HG03280 (cell line): ENCODE measurements around the gene YPEL2.
"Not testable (repeated sequence)": the region's sequence is repeated elsewhere in the genome, so short reads cannot be mapped to it uniquely, and the experiment has no call there.

ENCODE experiments used
- ATAC-seq: cut with Tn5 transposase; IDR thresholded peaks from one replicate; pipeline ENCODE4 v1.9.1; 2021; ENCODE audit warnings: mild to moderate bottlenecking, moderate library complexity; ENCODE audit not compliant: unreplicated experiment

The YPEL2 gene

DNA sequence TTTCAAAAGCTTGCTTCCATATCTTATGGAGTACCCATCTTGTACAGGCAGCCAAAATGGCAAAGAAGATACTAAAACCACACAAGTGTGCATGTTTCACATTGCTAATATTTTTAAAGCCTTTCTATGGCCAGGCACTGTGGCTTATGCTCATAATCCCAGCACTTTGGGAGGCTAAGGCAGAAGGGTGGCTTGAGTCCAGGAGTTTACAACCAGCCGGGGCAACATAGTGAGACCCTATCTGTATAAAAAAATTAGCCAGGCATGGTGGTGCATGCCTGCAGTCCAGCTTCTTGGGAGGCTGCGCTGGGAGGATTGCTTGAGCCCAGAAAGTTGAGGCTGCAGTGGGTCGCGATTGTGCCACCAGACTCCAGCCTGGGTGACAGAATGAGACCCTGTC lies 71.3 kb downstream of the YPEL2 start:
- ATAC-seq: no peak

- no peak for ATAC-seq
Observed at GRCh38 chr17:59404471-59404870, 73.0 kb downstream of the YPEL2 start.

DNA sequence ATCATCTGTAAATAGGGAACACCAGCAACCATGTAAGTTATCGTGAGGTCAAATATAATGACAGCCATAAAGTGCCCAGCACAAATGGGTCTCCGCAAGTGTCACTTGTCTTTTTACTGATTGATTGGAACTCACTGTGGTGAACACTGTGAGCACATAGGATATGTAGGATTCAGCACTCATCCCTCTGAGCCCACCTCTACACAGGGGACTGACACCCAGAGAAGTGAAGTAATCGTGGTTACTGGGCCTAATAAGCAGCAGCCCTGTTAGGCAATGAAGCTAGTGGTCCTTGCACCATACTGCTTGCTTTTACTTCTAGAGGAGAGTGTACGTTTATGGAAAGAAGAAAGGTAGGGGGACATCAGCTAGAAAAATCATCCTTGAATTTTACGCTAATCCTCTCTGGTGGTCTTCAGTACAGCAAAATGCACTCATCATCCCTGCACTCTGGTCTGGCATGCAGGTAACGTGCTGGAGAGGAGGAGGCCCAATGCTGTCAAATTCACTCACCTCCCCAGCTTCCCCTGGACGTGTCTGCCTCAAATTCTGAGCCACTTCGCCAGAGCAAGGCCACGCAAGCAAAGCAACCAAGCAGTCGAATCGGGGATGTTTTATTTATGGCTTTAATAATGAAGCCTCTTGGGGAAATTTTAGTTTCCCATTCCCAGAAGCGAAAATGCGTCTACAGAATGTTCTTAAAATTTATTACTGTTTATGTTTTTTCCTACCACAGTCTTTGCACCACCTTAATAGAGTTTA lies 74.7 kb downstream of the YPEL2 start:
- no peak for ATAC-seq

GRCh38 chr17:59406808-59407381 lies 75.4 kb downstream of the YPEL2 start:
- ATAC-seq: no peak

DNA sequence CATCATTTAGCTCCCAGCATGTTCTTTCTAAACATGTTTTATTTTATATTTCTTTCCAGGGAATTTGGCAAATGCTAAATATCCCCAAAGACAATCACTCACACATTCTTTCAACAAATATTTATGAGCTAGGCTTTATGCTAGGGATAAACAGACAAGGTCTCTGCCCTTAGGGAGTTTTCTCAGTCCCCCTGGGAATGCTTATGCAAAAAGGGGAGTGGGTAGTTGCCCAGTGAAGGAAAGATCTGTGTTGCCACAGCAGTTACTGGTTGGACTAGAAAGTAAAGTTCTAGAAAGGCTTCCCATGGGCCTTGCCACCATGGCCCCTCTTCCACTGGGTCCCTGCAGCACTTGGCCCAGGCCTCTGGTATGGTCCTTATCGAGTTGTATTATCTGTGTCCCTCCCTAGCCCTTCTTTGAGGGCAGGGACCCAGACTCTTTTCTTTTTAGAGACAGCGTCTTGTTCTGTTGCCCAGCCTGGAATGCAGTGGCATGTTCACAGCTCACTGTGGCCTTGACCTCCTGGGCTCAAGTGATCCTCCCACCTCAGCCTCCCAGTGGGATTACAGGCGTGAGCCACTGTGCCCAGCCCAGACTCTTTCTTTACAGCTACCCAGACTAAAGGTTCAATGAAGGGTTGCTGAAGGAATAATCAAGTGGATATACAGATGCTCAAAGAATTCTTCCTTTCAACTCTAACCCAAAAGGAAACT lies 78.0 kb downstream of the YPEL2 start:
- ATAC-seq: no peak

DNA sequence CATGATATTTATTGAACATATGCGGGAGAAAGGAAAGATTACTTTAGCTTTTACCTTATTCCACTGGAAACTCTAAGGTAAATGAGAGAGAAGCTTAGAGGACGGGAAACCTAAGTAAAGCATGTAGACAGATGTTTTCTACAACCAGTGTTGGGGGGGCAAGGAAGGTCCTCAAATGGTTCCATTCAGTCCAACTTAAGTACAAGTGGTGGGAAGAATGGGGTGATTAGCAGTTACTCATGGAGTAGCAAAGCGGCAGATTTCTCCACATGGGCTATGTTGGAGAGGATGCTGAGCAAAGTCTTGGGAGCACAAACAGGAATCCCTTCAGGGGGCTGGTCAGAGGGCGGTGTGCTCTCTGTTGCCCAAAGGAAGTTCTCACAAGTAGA lies 78.6 kb downstream of the YPEL2 start:
- no peak for ATAC-seq

GRCh38 chr17:59412431-59412830 lies 81.0 kb downstream of the YPEL2 start:
- ATAC-seq: not testable (repeated sequence)

DNA sequence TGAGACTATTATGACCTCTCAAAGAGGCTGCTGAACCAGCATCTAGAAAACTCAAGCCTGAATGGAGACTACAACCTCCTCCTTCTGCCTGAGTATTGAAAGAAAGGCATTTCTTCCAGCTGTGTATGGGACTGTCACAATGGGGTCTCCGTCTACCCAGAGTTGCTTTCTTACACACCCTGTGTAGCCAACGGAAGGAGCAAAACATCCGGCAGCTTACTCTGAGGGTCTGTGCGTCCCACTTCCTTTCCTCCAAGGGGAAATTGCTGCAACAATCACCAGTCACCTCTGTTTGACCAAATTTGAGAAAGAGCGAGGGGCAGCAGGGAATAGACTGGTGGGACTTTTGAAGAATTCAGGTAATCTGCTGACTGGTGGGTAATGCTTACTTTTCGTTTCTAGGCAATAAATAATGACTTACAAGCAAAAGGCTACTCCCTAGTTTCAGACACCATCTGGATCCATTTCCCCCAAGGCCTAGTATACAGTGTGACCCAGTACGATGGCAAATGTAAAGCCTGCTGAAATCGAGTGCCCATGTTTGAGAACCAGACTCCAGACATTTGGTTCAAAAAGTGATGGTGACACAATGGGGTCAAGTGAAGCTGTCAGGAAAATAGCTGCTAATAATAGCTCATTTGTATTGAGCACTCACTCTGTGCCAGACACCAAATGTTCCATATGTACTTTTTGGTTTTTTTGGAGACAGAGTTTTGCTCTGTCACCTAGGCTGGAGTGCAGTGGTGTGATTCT lies 81.7 kb downstream of the YPEL2 start:
- no peak for ATAC-seq

GRCh38 chr17:59415397-59415796 lies 83.9 kb downstream of the YPEL2 start:
- no peak for ATAC-seq

DNA sequence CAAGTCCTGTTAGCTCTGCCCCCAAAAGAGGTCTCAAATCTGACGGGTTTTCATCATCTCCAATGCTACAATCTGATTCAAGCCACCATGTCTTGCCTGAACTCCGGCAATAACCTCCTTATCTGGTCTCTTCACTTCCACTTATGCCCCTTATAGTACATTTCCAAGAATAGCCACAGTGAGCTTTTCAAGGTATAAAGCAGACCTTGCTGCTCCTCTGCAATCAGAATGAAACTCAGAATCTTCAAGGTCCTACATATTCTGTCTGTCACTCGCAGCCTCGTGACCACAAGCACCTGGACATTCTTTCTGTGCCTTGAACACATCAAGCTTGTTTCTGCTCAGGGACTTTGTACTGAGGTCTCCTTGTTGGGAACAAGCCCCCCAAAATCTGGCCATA lies 84.7 kb downstream of the YPEL2 start:
- ATAC-seq: no peak

DNA sequence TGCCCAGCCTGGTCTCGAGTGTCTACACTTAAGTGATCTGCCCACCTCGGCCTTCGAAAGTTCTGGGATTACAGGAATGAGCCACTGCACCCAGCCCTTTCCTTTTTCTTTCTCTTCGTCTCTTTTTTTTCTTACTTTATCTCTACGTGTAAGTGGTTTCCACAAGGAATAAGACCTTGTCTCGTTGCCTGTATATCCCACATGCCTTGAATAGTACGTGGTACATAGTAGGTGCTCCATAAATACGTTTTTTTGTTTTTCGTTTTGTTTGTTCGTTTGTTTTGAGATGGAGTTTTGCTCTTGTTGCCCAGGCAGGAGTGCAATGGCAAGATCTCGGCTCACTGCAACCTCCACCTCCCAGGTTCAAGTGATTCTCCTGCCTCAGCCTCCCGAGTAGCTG lies 86.0 kb downstream of the YPEL2 start:
- no peak for ATAC-seq

DNA sequence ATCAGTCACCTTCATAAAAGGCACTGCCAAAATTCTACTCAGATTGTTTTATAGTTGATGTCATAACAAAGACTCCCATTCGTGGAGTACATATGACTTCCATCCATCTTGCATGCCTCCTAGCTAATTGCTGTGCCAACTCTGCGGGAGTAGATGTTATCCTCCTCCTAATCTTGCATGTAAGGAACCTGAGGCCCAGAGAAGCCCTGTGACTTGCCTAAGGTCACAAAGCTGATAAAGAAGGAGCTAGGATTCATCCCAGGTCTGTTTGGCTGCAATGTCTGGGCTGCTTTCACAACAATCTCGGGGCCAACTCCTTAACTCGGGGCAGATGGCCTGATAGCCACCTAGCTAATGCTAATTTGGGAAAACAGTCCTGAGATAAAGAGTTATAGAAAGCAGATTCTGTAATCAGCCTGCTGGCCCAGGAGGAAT lies 87.3 kb downstream of the YPEL2 start:
- ATAC-seq: no peak

DNA sequence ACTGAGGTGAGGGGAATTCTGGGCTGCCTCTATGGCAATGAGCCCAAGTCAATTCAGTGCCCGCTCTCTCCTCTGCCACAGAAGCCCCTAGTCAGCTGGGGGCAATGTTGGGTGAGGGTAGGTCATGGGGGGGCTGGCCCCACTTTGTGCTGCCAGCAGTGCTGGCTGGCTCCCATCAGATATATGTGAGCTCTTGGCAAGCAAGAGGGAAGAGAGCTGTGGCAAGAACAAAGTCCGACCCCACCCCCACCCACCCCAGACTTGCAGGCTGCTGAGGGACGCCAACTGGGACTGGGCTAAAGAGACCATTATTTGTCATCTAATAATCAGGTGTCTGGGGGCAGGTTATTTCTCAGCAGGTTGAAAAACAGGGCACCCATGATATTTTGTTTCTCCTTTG lies 89.4 kb downstream of the YPEL2 start:
- no peak for ATAC-seq

- ATAC-seq: no peak
Observed at GRCh38 chr17:59421722-59422121, 90.3 kb downstream of the YPEL2 start.

DNA sequence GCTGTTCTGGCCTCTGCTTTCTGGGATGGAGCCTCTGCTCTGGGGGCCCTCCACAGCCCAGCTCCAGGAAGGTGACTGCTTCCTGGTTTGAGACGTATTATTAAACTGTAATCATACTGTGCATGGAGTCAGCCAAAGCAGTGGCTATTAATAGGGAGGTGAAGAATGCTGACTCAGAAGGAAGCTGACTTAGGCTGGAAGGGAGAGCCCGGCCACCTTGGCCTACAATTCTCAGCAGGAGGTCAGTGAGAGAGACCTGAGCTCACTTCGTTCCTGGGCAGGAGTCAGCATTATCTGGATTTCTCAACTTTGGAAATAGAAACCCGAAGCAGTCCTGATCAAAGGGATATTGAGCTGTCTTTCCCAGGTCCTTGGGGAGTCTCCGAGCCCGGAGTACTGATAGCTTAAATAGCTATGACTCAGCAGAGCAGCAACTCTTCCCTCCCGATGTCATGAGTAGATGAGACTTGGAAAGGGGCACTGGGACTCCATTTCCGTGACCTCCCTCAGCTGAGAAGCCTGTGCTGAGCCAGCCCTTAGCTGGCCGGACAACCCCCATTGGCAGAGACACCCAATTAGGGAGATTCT lies 91.8 kb downstream of the YPEL2 start:
- ATAC-seq: no peak

GRCh38 chr17:59423903-59424302 lies 92.4 kb downstream of the YPEL2 start:
- ATAC-seq: no peak

GRCh38 chr17:59424331-59424730 lies 92.9 kb downstream of the YPEL2 start:
- no peak for ATAC-seq

GRCh38 chr17:59425085-59425931 lies 93.9 kb downstream of the YPEL2 start:
- ATAC-seq: no peak

DNA sequence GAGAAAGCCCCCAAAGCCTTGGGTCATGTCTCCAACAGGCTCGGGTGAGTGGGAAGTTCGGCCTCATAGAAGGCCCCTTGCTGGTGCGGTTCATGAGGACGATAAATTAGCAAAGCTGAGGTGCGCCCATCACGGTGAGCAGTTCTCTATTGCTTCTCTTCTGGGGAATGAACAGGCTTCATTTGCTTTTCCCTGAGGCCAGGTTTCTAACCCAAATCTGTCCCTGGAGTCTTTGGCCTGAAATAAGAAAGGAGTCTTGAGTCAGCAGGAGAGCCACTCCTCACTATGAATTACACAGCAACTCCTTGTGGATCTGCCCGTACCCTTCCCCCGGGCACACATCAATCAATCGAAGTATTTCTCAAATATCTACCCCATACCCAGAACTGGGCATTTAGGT lies 94.6 kb downstream of the YPEL2 start:
- ATAC-seq: no peak

- no peak for ATAC-seq
Observed at GRCh38 chr17:59427425-59427921, 96.0 kb downstream of the YPEL2 start.
